ENCODE data around the gene CD70. TPM values are rescaled to one million over a fixed set of nuclear protein-coding genes. Genes with fewer than 3 reads are reported as not detected.

CD70 gene
- total and polyA plus RNA-seq, 2 donors (not counting 3 experiments of a cell fraction or from before 2014, with no cell fraction given), result not detected

DNA sequence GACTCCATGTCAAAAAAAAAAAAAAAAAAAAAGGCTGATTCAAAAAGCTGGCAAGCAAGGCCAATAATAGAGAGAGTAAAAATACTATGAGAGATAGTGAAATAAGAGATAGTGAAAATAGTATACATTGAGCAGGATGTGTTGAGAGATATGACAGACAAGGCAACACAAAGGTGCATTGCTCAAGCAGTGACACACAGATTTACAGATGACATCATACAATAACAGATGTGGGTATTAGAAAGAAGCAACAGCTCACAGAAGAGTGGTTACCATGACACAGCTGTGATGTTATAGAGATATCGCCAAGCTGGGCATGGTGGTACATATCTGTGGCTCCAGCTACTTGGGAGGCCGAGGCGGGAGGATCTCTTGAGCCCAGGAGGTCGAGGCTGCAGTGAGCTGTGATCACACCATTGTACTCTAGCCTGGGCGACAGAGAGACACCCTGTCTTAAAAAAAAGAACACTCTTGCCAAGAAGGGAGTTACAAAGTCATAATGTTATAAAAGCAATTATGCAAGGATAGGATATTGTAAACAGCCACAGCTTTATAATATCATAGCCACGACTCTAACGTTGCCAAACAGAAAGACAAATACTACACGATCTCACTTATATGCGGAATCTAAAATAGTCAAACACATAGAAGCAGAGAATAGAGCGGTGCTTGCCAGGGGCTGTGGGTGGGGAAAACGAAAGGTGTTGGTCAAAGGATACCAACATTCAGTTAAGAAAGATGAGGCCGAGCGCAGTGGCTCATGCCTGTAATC lies 49.8 kb downstream of the CD70 start:
- CTCF ChIA-PET, result no interaction called here
- Histone ChIP-seq H3K4me3 (replicated peaks in 1 of 3; ENCODE audit: insufficient read depth in 1 of 3, low read depth in 1 of 3, low read length in 3 of 3) (no peak overlapping the region), H3K36me3 (ENCODE audit: control insufficient read depth in 2 of 2, extremely low read depth in 1 of 2, insufficient read depth in 2 of 2, low read length in 2 of 2) (no peaks in the 10 kb centered on the region), H3K9me3 (replicated peaks; ENCODE audit: control insufficient read depth, insufficient read depth, low read length) (no peaks in the 10 kb centered on the region), H3K4me1 (ENCODE audit: control insufficient read depth, extremely low read depth, insufficient read depth, low read length) (no peaks in the 10 kb centered on the region), H4K20me1 (replicated peaks; ENCODE audit: control insufficient read depth, extremely low read depth, insufficient read depth, low read length) (no peaks in the 10 kb centered on the region), H3K27me3 (ENCODE audit: control insufficient read depth in 2 of 2, insufficient read depth in 2 of 2, low read length in 2 of 2) (no peaks in the 10 kb centered on the region), H3K27ac (ENCODE audit: insufficient read depth, low read depth, low read length) (no peak overlapping the region), H3K9ac (replicated peaks; ENCODE audit: extremely low read depth, insufficient read depth, low read length) (no peak overlapping the region), H3K9me1 (replicated peaks; ENCODE audit: control insufficient read depth, extremely low read depth, insufficient read depth, low read length) (no peaks in the 10 kb centered on the region), H3K79me2 (ENCODE audit: control insufficient read depth, insufficient read depth, low read length) (no peaks in the 10 kb centered on the region), H2AFZ (ENCODE audit: low read depth, low read length) (no peak overlapping the region), H3K4me2 (ENCODE audit: insufficient read depth, low read length) (no peak overlapping the region)
- dilution Hi-C loops (cut with MboI; ENCODE audit: extremely low pct_ligation_motif_present, low sequenced_read_pairs) (no loop called here), intact Hi-C loops (cut with micrococcal nuclease) (no loop called here)
- POLR2A ChIA-PET, result no interaction called here
- FAIRE-seq, result no peak
- no TSS peak for BruUV-seq (replicated peaks)
- DNase-seq (ENCODE audit: low read depth, low spot score), result no peak
- TF ChIP-seq, protein P1, sequence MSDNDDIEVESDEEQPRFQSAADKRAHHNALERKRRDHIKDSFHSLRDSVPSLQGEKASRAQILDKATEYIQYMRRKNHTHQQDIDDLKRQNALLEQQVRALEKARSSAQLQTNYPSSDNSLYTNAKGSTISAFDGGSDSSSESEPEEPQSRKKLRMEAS (IDR thresholded peaks at IDR 0.05; ENCODE audit: insufficient read depth, insufficient read length), result no peak
- no peak for TF ChIP-seq FOS (IDR thresholded peaks at IDR 0.05; ENCODE audit: borderline replicate concordance, insufficient read depth, low read length)
- TF ChIP-seq JUN (IDR thresholded peaks at IDR 0.05; ENCODE audit: borderline replicate concordance, insufficient read depth, insufficient read length, low read depth), result peak; percentile 7
- no peak for TF ChIP-seq EZH2 (IDR thresholded peaks at IDR 0.05; ENCODE audit: borderline replicate concordance, low read depth, low read length, severe bottlenecking)

DNA sequence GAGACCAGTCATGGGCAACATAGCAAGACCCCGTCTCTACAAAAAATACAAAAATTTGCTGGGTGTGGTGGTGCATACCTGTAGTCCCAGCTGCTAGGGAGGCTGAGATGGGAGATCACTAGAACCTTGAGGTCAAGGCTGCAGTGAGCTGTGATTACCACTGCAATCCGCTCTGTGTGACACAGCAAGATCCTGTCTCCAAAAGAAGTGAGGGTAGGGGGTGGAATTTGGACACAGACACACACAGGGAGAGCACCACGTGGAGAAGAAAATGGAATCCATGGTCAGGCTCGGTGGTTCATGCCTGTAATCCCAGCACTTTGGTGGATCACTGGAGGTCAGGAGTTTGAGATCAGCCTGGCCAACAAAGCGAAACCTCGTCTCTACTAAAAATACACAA lies 51.4 kb downstream of the CD70 start:
- FAIRE-seq, result no peak
- dilution Hi-C loops (cut with MboI; ENCODE audit: extremely low pct_ligation_motif_present, low sequenced_read_pairs), result no loop called here

More for the DNA sequence above, 51.4 kb downstream of the CD70 start:
- Histone ChIP-seq H3K9me3 (replicated peaks; ENCODE audit: control insufficient read depth, insufficient read depth, low read length) (no peaks in the 10 kb centered on the region), H3K4me1 (ENCODE audit: control insufficient read depth, extremely low read depth, insufficient read depth, low read length) (no peaks in the 10 kb centered on the region), H3K9me1 (replicated peaks; ENCODE audit: control insufficient read depth, extremely low read depth, insufficient read depth, low read length) (no peaks in the 10 kb centered on the region), H3K79me2 (ENCODE audit: control insufficient read depth, insufficient read depth, low read length) (no peaks in the 10 kb centered on the region), H3K27ac (ENCODE audit: insufficient read depth, low read depth, low read length) (no peak overlapping the region), H2AFZ (ENCODE audit: low read depth, low read length) (no peak overlapping the region), H3K4me3 (replicated peaks in 1 of 3; ENCODE audit: insufficient read depth in 1 of 3, low read depth in 1 of 3, low read length in 3 of 3) (no peak overlapping the region), H3K4me2 (ENCODE audit: insufficient read depth, low read length) (no peak overlapping the region), H4K20me1 (replicated peaks; ENCODE audit: control insufficient read depth, extremely low read depth, insufficient read depth, low read length) (no peaks in the 10 kb centered on the region), H3K9ac (replicated peaks; ENCODE audit: extremely low read depth, insufficient read depth, low read length) (no peak overlapping the region), H3K27me3 (ENCODE audit: control insufficient read depth in 2 of 2, insufficient read depth in 2 of 2, low read length in 2 of 2) (no peaks in the 10 kb centered on the region), H3K36me3 (ENCODE audit: control insufficient read depth in 2 of 2, extremely low read depth in 1 of 2, insufficient read depth in 2 of 2, low read length in 2 of 2) (no peaks in the 10 kb centered on the region)
- ChIA-PET CTCF (no interaction called here), POLR2A (no interaction called here)
- intact Hi-C loops (cut with micrococcal nuclease), result no loop called here
- no TSS peak for BruUV-seq (replicated peaks)
- no peak for DNase-seq (ENCODE audit: low read depth, low spot score)
- no peak for TF ChIP-seq EZH2 (IDR thresholded peaks at IDR 0.05; ENCODE audit: borderline replicate concordance, low read depth, low read length, severe bottlenecking)
- TF ChIP-seq, protein P1 (IDR thresholded peaks at IDR 0.05; ENCODE audit: insufficient read depth, insufficient read length), result no peak
- TF ChIP-seq MYC (IDR thresholded peaks at IDR 0.05; ENCODE audit: low read depth, low read length), result no peak
- TF ChIP-seq JUN (IDR thresholded peaks at IDR 0.05; ENCODE audit: borderline replicate concordance, insufficient read depth, insufficient read length, low read depth), result no peak
- TF ChIP-seq FOS (IDR thresholded peaks at IDR 0.05; ENCODE audit: borderline replicate concordance, insufficient read depth, low read length), result no peak
- no peak for TF ChIP-seq POLR2AphosphoS5 (IDR thresholded peaks at IDR 0.05; ENCODE audit: insufficient read depth, low read depth, low read length)
